HG03354 (cell line): Measurements from ENCODE around the gene SLC26A5.
"Not testable (repeated sequence)": the region's sequence is repeated elsewhere in the genome, so short reads cannot be mapped to it uniquely, and the experiment has no call there.

Source experiments
- ATAC-seq: cut with Tn5 transposase; IDR thresholded peaks from one replicate; pipeline ENCODE4 v1.9.1; 2021; ENCODE audit warnings: mild to moderate bottlenecking; ENCODE audit not compliant: unreplicated experiment, poor library complexity, severe bottlenecking

The SLC26A5 gene

DNA sequence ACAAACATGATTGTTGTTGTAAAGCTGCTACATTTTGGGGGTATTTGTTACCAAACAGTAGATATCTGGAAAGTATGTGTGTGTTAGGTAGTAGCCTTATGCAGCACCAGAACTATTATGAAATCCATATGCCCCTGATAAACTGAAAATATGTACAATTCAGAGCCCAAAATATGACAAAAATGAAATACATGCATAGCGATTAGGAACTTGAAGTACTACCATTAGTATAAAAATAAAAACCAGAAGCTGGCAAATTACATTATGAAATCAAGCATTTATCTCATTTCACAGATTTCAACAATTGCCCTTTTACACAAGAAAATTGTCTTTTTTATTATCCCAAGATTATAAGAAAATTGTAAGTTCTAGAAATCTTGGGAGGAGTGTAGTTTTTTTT, 33.9 kb downstream of the SLC26A5 start:
- ATAC-seq: no peak

DNA sequence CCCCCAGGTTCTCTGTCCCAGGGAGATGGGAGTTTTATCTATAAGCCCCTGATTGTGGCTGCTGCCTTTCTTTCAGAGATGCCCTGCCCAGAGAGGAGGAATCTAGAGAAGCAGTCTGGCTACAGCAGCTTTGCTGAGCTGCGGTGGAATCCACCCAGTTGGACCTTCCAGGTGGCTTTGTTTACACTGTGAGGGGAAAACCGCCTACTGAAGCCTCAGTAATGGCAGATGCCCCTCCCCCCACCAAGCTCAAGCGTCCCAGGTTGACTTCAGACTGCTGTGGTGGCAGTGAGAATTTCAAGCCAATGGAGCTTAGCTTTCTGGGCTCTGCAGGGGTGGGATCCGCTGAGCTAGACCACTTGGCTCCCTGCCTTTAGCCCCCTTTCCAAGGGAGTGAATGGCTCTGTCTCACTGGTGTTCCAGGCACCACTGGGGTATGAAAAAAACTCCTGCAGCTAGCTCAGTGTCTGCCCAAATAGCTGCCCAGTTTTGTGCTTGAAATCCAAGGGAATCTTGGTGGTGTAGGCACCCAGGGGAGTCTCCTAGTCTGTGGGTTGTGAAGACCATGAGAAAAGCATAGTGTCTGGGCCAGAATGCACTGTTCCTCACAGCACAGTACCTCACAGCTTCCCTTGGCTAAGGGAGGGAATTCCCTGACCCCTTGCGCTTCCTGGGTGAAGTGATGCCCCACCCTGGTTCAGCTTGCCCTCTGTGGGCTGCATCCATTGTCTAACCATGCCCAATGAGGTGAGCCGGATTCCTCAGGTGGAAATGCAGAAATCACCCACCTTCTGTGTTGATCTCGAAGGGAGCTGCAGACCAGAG, 40.0 kb downstream of the SLC26A5 start:
- ATAC-seq: not testable (repeated sequence)

DNA sequence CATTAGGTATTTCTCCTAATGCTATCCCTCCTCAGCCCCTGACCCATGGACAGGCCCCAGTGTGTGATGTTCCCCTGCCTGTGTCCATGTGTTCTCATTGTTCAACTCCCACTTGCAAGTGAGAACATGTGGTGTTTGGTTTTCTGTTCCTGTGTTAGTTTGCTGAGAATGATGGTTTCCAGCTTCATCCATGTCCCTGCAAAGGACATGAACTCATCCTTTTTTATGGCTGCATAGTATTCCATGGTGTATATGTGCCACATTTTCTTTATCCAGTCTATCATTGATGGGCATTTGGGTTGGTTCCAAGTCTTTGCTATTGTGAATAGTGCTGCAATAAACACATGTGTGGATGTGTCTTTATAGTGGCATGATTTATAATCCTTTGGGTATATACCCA, 46.3 kb downstream of the SLC26A5 start:
- not testable (repeated sequence) for ATAC-seq

DNA sequence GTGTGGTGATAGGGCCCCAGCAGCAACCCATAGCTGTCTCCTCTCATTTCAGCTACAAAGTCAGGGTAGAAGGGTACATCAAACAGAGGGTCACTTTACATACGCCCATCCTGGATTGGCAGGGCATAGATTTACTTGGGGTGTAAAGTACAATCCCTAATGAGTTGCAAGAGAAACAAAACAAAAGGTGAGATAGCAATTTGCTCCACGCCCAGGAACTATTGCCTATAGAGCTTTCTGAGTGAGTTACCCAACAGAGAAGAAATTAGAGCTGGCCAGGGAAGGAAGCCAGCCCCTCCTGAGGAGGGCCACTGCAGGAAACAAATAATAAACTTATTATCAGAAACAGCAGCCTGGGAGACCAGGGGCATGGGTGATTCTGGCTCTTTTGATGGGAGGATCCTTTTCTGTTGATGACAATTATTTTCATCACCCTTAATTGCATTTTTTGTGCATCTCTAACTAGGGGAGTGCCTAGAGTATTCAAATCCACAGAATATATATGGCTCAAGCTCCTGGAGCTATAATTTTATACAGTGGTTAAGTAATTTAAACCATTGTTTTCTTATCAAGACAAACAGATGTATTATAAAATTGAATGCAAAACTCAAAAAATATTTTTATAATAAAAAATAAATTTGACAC, 47.4 kb downstream of the SLC26A5 start:
- ATAC-seq: no peak

DNA sequence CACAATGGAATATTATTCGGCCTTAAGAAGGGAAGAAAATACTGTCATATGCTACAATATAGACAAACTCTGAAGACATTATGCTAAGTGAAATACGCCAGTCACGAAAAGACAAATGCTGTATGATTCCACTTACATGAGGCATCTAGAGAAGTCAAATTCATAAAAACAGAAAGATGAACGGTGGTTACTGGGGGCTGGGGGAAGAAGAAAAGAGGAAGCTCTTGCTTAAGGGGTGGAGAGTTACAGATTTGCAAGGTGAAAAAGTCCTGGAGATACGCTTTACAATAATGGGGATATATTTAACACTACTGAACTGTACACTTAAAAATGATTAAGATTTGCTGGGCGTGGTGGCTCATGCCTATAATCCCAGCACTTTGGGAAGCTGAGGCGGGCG, 49.5 kb downstream of the SLC26A5 start:
- no peak for ATAC-seq

DNA sequence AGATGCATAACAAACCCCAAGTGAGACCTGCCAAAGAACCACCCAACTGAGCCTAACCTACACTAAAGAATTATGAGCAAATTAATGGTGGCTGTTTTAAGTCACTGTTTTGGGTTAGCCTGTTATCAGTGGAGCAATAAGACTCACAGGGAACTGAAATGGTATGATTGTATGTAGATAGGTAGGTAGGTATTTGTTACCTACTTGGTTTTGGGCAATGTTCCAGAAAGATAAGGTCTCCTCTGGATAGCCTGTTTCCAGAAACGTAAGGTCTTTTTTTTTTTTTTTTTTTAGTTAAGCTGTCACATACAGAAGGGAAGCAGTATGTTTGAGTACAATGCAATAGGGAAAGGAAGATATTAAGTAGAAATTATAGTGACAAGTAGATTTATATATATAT, 50.9 kb downstream of the SLC26A5 start:
- ATAC-seq: no peak

DNA sequence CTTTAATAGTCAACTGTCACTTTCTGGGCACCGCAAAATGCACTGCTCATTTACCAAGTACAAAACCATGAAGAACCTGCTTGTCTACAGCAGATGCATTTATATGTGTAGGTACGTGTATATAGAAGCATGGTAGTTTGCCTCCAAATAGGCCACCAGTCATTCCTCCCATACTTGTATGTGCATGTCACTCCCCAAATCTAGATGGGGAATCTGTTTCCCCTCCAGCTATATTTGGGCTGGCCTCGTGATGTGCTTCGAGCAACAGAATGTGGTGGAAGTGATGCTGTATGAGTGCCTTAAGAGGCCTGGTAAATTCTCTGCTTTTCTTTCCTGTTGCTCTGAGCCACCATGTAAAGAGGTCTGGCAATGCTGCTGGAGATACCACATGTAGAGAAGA, 51.4 kb downstream of the SLC26A5 start:
- no peak for ATAC-seq

DNA sequence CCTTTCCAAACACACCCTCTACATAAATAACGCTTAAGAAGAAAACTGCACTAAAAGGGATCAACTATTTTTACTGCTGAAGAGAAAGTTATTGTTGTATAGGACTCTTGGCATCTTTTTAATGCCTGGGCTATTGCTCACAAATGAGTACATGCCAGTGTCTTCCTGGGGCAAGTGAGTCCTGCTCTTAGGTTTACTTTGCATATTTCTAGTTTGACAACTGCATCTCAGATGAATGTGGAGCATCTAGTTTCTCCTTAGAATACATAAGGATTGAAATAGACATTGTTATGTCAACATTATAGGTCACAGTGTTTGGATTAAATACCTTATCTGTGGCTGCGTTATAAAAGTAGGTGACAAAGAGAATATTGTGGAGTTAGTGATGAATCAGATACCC, 54.0 kb downstream of the SLC26A5 start:
- ATAC-seq: no peak

DNA sequence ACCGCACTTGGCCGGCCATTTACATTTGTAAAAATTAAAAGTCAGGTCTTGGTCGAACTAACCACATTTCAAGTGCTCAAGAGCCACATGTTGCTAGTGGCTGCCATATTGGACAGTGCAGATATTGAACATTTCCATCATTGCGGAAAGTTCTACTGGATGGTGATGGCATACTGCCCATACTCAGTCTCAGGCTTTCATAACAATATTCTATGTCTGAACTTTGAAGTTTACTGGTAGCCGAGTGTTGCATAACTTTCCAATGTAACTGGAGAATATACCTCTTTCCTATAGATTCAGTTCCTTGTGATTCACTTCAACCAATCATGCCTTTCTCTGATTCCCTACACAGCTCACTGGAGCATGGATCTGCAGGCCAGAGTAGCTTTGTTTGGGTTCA, 54.9 kb downstream of the SLC26A5 start:
- no peak for ATAC-seq

DNA sequence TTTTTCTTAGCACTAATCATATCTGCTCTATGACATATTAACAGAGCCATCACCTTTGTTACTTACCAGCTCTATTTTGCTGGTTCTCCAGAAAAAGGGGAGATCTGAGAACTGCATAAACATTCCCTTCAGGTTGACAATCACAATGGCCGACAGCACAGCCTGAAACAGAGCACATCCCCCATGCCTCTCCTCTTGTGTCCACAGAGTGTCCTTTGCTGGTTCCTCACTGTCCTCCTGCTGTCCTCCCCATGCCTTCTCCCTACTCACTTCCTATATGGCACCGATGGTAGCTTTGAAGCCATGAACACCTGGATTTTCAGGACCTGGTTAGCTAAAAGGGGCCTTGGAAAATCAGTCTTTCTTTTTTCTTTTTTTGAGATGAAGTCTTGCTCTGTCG, 56.7 kb downstream of the SLC26A5 start:
- no peak for ATAC-seq

DNA sequence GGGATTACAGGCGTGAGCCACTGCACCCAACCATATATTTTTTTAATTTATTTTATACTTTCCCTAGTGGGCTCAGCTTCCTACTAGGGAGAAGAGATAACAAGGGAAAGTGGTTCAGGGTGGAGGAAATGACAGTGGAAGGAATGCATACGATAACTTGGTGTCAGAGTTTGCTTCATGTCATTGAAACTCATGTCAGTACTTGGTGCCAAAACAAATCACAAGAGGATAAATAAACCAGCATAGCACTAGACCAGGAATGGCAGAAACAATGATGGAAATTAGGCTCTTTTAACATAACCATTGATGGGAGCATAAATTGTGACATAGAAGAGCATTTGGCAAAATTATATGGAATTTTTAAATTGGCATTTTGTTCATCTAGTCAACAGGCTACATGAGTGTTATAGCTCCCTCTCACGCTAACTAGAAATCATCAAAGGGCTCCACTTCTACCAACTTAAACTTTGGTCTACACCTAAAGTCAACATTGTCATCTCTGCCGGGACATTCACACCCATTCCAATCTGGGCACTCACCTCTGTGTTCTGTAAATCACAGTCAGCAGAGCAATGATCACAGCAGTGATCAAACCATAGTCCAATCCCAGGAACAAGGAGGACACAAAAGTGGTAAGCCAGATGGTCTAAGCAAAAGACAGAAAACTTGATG, 57.4 kb downstream of the SLC26A5 start:
- no peak for ATAC-seq

DNA sequence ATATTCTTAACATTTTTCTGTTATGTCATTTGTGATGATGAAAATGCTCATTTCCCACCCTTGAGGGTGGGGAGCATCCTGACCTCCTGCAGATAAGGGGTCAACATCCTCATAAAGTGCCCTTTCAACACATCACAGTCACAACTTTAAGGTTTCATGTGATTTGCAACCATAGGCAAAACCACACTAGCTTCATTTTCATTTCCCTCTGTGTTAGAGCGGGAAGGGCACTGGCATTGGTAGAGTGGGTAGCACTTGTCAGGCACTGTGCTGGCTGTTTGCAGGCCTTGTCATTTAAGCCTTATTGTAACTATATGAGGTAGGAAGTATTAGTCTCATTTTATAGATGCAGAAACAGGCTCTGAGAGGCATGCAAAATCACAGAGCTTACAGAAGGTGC, 58.8 kb downstream of the SLC26A5 start:
- no peak for ATAC-seq

DNA sequence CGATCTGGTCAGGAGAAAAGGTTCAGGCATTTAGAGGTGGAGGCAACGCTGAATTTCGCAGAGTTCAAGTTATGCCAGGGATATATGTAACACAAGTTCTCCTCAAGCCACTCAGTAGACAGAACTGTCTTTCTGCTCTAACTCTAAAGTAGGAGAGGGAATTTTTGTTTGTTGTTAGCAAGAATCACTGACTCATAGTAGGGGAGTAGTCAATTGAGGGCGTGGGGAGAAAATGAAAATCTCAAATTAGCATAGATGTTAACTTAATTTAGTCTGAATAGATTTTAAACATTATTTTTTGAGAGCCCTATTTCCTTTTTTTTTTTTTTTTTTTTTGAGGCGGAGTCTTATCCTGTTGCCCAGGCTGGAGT, 64.0 kb downstream of the SLC26A5 start:
- ATAC-seq: no peak

DNA sequence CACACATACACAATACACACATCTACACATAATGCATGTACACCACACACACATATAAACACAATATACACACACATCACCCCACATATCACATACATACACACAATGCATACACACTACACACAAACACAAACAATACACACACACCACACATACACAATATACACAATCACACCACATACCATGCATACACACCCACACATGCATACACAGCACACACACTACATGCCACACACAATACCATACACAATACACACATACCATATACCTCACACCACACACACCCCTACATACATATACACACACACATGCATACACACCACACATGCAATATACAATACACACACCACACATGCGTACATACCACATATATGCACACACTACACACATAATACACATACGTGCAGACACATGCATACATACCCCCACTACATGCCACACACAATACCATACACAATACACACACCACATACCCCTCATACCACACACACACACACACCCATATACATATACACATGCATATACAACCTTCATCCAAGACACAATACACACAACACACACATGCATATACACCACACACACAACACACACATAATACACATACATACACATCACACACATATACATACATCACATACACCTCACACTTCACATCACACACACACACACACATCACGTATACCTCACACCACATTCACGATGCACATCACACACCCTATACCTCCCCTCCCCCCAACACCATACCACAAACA, 64.6 kb downstream of the SLC26A5 start:
- no peak for ATAC-seq

DNA sequence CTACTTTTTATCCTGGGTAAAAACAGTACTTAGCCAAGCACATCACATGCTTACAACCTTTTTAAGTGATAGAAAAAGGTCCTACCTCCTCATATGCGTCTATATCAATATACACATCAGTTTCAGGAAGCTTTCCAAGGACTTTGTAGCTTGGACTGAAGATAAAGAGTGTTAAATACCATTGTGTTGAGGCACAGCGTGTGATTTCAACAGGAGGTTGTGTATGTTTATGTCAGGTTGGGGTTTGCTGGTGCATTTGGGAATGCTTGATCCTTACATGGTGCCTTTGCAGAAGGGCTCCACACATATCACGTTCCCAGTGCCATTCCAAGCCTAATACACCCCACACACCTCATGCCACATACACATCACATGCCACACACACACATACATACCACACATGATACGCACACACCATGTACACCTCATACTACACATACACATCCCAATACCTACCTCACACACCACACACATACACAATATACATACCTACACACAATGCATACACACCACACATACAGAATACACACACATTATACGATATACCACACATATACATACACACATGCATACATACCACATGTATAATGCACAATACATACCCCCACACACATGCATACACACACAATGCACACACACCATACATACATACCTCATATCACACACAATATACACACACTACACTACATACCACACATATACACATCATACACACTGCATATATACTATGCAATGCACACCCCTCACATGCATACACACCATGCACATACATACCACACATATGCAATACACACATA, 65.4 kb downstream of the SLC26A5 start:
- no peak for ATAC-seq

DNA sequence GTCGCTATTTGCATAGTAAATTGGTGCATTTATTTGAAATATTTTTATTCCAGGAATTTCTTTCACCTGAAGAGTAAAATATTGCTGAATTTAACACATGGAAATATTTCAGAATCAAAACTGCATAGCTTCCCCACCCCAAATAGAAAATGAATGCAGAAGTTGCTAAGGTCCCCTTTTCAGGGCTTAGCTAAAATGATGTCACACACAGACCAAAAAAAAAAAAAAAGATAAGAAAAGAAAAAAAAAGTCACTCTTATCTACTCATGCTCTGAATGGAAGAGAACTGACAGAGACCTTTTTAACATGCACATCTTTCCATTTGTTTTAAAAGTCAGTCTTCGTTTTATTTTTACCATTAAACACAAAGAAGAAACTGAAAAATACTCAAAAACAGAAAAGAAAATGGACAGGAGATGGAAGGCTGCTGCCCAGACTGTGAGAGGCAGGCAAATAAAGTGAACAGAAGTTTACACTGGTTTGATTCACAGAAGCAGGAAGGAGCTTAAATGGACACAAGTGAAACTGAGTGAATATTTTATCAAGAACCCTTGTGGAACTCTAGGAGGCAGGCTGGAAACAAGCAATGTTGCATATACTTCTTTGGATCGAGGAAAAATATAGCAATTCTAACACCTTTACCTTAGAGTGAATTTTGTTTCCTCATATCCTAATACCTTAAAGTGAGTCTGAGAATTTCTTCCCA, 66.6 kb downstream of the SLC26A5 start:
- ATAC-seq: no peak

DNA sequence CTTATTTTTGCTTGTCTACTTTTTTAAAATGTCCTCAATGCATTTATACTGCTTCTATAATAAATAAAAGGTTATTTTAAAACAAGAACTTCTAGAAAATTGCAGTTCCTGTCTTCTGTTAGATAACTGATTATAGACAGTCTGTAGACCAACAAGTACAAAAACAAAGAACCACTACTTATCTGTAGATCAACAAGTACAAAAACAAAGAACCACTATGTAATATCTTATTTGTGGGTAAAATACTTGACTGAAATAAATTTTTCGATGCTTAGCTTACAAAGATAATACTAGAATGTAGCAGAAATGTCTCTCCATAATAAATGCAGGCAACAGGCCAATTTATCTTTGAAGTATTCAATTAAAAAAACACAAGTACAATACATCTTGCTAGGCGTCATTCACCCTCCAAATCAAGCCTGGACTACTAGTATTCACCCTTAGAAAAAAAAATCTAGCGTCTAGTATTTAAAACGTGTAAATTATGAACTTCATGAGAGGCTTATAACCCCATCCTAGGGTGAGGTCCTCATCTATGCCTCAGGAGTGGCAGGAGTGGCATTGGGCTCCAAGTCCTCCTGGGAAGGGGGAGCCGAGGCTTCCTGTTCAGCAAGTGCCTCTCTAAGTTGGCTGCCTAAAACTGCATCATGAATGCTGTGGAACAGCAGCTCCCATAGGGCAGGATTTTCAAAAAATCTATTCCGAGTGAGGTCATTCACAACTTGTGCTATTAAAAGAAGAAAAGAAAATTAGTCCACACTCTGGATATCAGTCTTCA, 72.0 kb downstream of the SLC26A5 start:
- no peak for ATAC-seq

DNA sequence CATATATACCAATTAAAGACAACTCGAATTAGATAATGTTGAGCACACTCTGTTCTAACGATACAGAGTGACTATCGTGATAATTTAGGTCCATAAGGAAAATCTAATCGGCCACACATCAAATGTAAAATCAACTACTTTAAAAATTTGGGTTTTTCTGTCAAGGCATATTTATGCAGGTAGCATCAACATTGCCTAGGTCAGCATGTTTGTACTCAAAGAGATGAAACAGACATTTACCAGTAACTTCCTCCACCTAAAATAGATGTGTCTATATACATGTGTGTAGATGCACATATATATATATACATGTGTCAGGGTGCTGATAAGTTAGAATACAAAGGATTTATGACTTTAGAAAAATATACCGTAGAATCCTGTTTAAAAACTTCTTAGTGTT, 76.6 kb downstream of the SLC26A5 start:
- ATAC-seq: no peak
